Activated effector memory CD4-positive, alpha-beta T cell treated with Interleukin-2 at 50 U/mL for 16 hours (primary cell): ENCODE results near the gene OR5AC2.

Experiments used
- DNase-seq: peaks from one replicate; pipeline ENCODE4 v3.0.0-alpha.2; 2020

The OR5AC2 gene

GRCh38 chr3:98086873-98087272 is at the start of gene OR5AC2:
OR5AC2 (plus strand) TSS chr3:98087173; CDS start chr3:98087173, 0 bp downstream.
- no peak for DNase-seq

- no peak for DNase-seq
Measured at GRCh38 chr3:98038286-98038685, 48.7 kb upstream of the OR5AC2 start.

GRCh38 chr3:98038876-98039275 is 48.1 kb upstream of the OR5AC2 start:
- DNase-seq = no peak

GRCh38 chr3:98039322-98040024 is 47.5 kb upstream of the OR5AC2 start:
- DNase-seq = peak; percentile 58

- no peak for DNase-seq
Measured at GRCh38 chr3:98041350-98041749, 45.6 kb upstream of the OR5AC2 start.

GRCh38 chr3:98048586-98048985 is 38.4 kb upstream of the OR5AC2 start:
- no peak for DNase-seq

GRCh38 chr3:98049271-98049670 is 37.7 kb upstream of the OR5AC2 start:
- no peak for DNase-seq

GRCh38 chr3:98056035-98056434 is 30.9 kb upstream of the OR5AC2 start:
- DNase-seq = no peak

GRCh38 chr3:98057631-98058030 is 29.3 kb upstream of the OR5AC2 start:
- no peak for DNase-seq

- DNase-seq = no peak
Measured at GRCh38 chr3:98058244-98058960, 28.6 kb upstream of the OR5AC2 start.

- no peak for DNase-seq
Measured at GRCh38 chr3:98068824-98069223, 18.1 kb upstream of the OR5AC2 start.

GRCh38 chr3:98070840-98071239 is 16.1 kb upstream of the OR5AC2 start:
- no peak for DNase-seq

- DNase-seq = no peak
Measured at GRCh38 chr3:98073486-98073885, 13.5 kb upstream of the OR5AC2 start.

GRCh38 chr3:98095882-98096281 is 8.9 kb downstream of the OR5AC2 start:
- DNase-seq = no peak

- no peak for DNase-seq
Measured at GRCh38 chr3:98099848-98100247, 12.9 kb downstream of the OR5AC2 start.

- no peak for DNase-seq
Measured at GRCh38 chr3:98108162-98108561, 21.2 kb downstream of the OR5AC2 start.

- no peak for DNase-seq
Measured at GRCh38 chr3:98109807-98110549, 23.0 kb downstream of the OR5AC2 start.

- no peak for DNase-seq
Measured at GRCh38 chr3:98110550-98110908, 23.6 kb downstream of the OR5AC2 start.

- no peak for DNase-seq
Measured at GRCh38 chr3:98114264-98114663, 27.3 kb downstream of the OR5AC2 start.

- no peak for DNase-seq
Measured at GRCh38 chr3:98115717-98116116, 28.7 kb downstream of the OR5AC2 start.

GRCh38 chr3:98130421-98130820 is 43.4 kb downstream of the OR5AC2 start, which contains the start of gene OR5H1:
OR5H1 (plus strand) TSS chr3:98130721; CDS start chr3:98132698, 1,977 bp downstream.
- DNase-seq = no peak

GRCh38 chr3:98136631-98137030 is 49.7 kb downstream of the OR5AC2 start:
- no peak for DNase-seq
